ENCODE measurements around the gene SLC16A8. TPM values are rescaled to one million over a fixed set of nuclear protein-coding genes. Genes with fewer than 3 reads are reported as not detected.
"Not testable (repeated sequence)": the region's sequence is repeated elsewhere in the genome, so short reads cannot be mapped to it uniquely, and the experiment has no call there.

Gene SLC16A8, protein sequence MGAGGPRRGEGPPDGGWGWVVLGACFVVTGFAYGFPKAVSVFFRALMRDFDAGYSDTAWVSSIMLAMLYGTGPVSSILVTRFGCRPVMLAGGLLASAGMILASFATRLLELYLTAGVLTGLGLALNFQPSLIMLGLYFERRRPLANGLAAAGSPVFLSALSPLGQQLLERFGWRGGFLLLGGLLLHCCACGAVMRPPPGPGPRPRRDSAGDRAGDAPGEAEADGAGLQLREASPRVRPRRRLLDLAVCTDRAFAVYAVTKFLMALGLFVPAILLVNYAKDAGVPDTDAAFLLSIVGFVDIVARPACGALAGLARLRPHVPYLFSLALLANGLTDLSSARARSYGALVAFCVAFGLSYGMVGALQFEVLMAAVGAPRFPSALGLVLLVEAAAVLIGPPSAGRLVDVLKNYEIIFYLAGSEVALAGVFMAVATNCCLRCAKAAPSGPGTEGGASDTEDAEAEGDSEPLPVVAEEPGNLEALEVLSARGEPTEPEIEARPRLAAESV
- under 1 TPM in 1 of 2 donors, not detected in 1; 0.39 TPM for total RNA-seq

DNA sequence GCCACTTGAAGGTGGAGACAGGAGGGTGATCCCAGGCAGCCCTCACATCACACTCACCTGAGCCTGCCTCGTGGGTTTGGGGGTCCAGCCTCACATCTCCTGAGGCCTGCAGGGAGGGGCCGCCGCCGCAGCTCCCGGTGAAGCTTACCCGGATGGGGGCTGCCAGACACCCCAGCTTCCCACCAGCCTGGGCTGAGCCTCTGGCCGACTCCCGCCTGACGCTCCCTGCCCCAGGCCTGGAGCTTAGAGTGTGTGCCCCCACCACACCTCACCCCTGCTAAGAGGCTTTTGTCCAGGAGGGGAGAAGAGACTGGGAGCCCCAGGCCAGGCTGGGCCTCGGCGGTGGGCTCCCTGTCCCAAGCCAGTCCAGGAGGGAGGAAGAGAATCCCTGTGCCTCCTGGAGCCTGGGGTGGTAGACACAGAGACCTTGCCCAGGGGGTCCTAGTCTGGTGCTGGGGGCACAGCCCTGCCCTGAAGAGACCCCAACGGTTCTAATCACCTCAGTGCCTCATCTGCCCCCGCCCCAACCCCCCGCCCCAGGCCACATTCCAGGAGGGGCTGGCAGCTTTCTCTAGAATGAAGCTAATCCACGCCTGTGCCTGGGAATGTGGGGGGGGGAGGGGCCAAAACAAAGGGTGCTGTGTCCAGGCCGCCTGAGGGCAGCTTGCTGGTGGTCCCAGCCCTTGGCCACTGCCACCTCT lies at the start of gene SLC16A8:
SLC16A8 (minus strand) TSS at position 254 of the 701 bp plus-strand sequence. CDS start 1,311 bp downstream, outside the sequence.
- ATAC-seq: no peak
- Mint-ChIP-seq H3K36me3 (no peaks in the 10 kb centered on the region), H3K9me3 (no peaks in the 10 kb centered on the region), H3K27ac (no peak within 1 kb of the TSS)
- DNase-seq (ENCODE audit: low spot score in 2 of 2): no peak

DNA sequence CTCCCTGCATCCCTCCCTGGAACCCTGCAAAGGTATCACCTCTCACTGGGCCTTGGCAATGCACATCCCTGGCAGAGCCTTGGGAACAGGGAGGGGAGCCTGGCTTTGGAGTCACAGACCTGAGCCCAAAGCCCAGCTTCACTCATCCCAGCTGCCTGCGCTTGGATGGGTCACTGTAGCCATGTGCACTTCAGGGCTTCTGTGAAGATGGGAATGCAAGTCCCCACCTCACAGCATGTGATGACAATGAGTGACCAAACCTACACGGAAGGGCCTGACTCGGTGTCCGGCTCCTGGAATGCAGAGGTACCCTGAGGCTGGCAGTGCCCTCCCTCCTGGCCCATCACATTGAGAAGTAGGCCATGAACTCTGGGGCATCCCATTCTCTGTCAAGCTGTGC lies 49.3 kb upstream of the SLC16A8 start:
- Mint-ChIP-seq H3K9me3 (no peaks in the 10 kb centered on the region), H3K27ac (peak overlapping the region in 1 of 2 donors; percentile 60), H3K36me3 (no peaks in the 10 kb centered on the region)
- DNase-seq (ENCODE audit: low spot score in 2 of 2) (no peak), ATAC-seq (no peak)

DNA sequence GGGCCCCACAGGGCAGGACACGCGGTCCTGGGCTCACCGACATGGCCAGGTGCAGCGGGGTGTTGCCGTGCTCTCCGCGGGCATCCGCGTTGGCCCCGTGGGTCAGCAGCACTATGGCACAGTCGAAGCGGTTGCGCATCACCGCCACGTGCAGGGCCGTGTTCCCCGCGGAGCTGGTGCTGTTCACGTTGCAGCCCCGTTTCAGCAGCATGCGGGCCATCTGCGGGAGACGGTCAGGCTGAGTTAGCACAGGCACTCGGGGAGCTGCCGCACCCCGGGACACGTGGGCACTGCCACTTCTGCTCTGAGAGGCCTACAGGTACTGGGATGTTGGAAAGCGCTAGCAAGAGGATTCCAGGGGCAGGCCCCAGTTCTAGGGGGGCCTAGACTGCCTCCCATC lies 48.8 kb upstream of the SLC16A8 start:
- DNase-seq (ENCODE audit: low spot score in 2 of 2) (no peak), ATAC-seq (no peak)
- H3K36me3 Mint-ChIP-seq: no peaks in the 10 kb centered on the region
- H3K27ac Mint-ChIP-seq: no peak overlapping the region
- no peaks in the 10 kb centered on the region for H3K9me3 Mint-ChIP-seq

DNA sequence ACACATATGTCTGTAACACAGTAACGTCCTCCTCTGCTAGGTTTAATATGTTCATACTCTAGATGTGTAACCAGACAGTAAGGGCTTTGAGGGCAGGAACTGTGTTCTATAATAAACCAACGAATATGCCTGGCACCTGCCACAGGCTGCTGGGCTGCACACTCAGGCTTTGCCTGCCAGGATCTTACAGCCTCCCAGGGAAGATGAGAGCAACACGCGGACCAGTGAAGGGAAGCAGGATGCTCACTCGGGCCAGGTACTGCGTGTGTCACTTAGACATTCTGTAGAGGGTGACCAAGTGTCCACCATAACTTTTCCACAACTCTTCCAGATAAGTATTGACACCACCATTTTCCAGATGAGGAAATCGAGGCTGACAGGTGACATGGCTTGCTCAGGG lies 48.2 kb upstream of the SLC16A8 start:
- H3K27ac Mint-ChIP-seq: no peak overlapping the region
- DNase-seq (ENCODE audit: low spot score in 2 of 2): no peak
- ATAC-seq: no peak
- no peaks in the 10 kb centered on the region for H3K36me3 Mint-ChIP-seq
- H3K9me3 Mint-ChIP-seq: no peaks in the 10 kb centered on the region

DNA sequence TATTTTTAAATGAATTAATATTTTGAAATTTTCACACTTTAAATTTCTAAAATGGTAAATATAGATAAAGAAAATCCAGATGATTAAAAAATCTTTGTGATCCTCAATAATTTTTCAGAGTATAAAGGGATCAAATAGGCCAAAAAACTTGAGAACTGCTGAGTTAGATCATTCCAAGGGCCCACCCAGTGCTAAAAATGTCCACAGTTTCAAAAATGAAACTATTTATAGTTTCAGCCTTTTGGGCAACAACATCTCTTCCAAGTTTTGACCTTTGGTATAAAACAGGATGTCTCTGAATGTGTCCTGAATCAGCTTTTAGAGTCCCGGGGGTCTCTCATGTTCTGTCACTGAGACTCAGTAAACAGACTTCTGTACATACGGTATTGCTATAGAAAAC lies 47.4 kb upstream of the SLC16A8 start:
- Mint-ChIP-seq H3K27ac (no peak overlapping the region), H3K36me3 (no peaks in the 10 kb centered on the region), H3K9me3 (no peaks in the 10 kb centered on the region)
- ATAC-seq (no peak), DNase-seq (ENCODE audit: low spot score in 2 of 2) (no peak)

DNA sequence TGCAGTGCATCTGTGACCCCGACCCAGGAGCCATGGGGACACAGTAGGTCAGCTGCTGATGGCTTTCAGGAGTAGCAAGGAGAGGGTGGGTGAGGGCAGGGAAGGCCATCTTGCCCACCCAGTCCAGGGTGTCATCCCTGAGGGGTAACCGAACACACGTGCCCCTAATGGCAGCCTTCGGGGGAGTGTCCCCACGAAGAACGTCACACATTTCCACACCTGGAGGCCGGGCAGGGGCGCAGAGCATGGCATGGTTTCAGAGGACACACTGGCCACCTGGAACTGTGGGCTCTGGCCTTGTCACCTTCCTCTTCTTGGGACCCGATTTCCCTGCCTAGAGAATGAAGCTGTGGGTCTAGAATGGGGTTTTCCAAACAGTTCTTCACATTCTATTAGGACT lies 45.9 kb upstream of the SLC16A8 start:
- ATAC-seq (no peak), DNase-seq (ENCODE audit: low spot score in 2 of 2) (no peak)
- H3K9me3 Mint-ChIP-seq: no peaks in the 10 kb centered on the region
- H3K27ac Mint-ChIP-seq: no peak overlapping the region
- H3K36me3 Mint-ChIP-seq: no peaks in the 10 kb centered on the region

DNA sequence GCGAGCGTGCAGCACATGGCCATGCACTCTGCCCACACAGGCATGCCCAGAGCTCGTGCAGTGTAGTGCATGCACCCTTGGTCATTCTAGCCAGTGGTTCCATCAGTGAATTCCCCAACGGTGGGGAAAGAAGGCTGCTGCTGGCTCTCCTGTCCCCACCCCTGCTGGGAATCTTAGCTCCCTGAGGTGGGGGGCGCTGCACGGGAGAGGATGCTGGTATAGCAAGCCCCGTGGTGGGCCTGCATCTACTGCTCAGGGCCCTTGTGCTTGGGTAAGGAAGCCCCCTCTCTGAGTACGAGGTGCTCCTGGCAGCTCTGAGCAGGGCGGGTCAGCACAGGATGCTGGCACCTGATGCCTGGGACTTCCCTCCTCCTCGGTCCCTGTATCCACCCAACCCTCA lies 45.0 kb upstream of the SLC16A8 start:
- no peaks in the 10 kb centered on the region for H3K36me3 Mint-ChIP-seq
- DNase-seq (ENCODE audit: low spot score in 2 of 2): no peak
- ATAC-seq: no peak
- H3K27ac Mint-ChIP-seq: no peak overlapping the region
- H3K9me3 Mint-ChIP-seq: no peaks in the 10 kb centered on the region

DNA sequence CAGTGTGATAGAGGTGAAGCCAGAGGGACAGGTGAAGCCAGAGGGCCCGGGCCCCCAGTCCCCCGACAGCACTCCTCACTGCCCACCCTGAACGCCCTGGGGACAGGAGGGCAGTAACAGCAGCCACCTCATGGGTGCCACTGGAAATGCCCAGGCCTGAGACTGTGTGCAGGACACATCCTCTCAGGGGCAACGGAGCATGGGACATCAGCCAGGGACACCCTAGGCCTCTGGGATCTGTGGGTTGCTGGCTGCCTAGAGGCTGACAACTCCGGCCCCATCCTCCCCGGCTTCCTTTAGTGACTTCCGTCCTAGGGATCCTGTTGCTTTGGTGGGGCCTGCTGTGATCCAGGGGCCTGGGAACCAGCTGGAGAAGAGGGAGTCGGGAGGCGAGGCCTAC lies 43.9 kb upstream of the SLC16A8 start:
- DNase-seq (ENCODE audit: low spot score in 2 of 2) (no peak), ATAC-seq (no peak)
- Mint-ChIP-seq H3K27ac (no peak overlapping the region), H3K9me3 (no peaks in the 10 kb centered on the region), H3K36me3 (no peaks in the 10 kb centered on the region)

DNA sequence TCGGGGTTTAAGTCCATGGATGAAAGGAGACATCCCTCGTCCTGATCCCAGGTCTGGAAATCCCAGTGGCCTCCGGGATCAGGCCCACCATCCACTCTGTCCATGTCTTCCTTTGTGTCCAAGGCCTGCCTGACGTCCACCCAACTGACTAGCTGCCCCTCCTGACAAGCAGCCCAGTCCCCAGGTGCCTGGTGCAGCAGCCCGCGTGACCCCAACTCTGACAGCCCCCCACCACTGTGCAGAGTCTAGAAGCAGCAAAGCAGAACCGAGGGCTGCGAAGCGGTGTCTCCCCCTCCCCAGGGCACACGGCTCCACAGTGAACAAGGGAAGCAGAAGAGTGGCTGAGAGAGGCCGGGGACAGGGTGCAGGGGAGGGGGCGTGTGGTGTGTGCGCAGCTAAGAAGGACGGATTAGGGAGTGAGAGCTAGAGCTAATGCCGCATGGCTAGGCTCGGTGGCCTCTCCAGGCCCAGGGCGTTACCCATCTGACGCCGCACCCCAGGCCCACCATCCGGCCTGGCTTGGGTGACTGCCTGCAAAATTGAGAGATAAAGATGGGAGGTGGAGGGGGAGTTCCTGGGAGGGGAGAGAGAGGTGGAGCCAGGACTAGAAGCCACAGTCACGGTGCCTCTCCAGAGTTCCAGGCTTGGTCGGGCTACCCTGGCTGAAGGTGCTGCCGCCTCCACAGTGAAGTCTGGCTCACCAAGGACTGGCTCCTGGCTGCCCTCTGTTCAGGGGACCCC lies 43.1 kb upstream of the SLC16A8 start:
- DNase-seq (ENCODE audit: low spot score in 2 of 2): no peak
- Mint-ChIP-seq H3K36me3 (no peaks in the 10 kb centered on the region), H3K27ac (peak overlapping the region; percentile 67 to 85), H3K9me3 (no peaks in the 10 kb centered on the region)
- ATAC-seq: no peak

DNA sequence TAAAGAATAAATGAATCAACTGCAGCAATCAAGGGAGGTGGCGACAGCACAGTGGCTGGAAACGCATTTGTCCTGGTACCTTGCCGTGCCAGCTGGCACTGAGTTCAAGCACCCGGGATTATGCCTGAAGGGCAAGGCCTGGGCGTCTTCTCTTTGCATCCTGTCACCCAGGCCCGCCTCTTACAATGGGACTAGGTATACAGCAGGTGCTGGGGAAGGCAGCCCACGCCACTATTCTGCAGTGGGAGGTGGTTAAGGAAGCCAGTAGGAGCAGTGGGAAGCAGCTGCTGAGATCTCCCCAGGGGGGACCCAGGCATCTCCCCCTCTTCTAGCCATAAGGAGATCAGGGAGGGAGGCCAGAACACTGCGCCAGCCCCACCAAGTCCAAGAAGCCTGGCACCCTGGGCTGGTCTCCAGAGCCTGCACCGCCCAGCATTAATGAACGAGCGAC lies 41.8 kb upstream of the SLC16A8 start:
- DNase-seq (ENCODE audit: low spot score in 2 of 2): no peak
- H3K36me3 Mint-ChIP-seq: no peaks in the 10 kb centered on the region
- no peaks in the 10 kb centered on the region for H3K9me3 Mint-ChIP-seq

DNA sequence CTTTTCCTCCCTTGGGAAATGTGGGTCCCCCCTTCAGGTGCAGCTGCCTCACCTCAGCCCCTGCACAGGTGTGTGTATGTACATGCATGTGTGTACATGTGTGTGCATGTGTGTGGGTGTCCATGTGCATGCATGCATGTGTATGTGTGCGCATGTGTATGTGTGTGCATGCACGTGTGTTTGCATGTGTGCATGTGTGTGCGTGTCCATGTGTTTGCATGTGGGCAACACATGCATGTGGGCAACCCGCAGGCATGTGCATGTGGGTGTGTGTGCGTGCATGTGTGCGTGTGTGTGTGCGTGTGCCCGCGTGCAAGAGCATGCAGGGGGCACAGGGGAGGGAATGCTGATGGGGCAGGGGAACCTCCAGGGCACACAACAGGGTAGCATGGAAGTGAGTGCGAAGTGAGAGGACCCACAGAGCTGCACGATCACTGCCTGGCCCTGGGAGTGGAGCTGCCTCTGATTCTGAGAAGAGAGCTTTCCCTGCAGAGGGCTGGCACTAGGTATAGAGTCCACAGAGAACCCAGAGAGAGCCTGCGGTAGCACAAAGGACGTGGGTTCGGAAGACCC lies 41.1 kb upstream of the SLC16A8 start:
- ATAC-seq (no peak), DNase-seq (ENCODE audit: low spot score in 2 of 2) (no peak)
- peak overlapping the region; percentile 36 to 50 for H3K27ac Mint-ChIP-seq
- no peaks in the 10 kb centered on the region for H3K9me3 Mint-ChIP-seq
- H3K36me3 Mint-ChIP-seq: no peaks in the 10 kb centered on the region

More for the DNA sequence above, 41.8 kb upstream of the SLC16A8 start:
- no peak overlapping the region for H3K27ac Mint-ChIP-seq
- ATAC-seq: no peak

DNA sequence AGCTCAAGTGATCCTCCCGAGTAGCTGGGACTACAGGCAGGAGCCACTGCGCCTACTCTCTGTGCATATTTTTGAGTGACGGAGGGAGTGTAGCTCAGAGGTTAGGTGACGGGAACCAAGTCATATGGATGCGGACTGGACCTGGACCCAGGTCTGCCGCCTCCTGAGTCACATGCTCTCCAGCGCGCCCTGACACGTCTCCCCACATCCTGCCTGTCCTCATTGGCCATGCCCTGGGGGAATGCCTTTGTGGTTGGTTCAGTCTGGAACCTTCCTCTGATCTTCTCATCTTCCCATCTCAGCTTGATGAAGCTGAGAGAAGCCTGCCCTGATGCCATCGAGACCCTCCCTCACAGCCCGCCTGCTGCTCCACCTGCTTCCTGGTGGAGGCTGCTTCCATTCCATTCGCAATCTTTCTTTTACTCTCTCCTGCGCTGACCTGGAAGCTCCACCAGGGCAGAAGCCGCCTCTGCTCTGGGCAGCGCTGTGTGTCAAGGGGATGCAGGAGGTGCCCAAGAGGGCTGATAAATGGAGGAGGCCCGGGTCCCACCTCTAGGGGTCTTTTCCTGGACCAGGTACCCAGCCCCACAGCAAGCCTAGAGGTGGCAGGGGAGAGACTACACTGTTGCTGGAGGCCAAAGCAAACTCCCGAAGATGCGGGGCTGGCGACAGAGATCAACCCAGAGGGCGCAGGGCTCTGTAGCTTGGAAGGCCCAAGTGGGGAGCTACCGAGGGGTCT lies 40.4 kb upstream of the SLC16A8 start:
- Mint-ChIP-seq H3K9me3 (no peaks in the 10 kb centered on the region), H3K36me3 (no peaks in the 10 kb centered on the region), H3K27ac (peak overlapping the region; percentile 50 to 73)
- DNase-seq (ENCODE audit: low spot score in 2 of 2): no peak
- ATAC-seq: no peak

DNA sequence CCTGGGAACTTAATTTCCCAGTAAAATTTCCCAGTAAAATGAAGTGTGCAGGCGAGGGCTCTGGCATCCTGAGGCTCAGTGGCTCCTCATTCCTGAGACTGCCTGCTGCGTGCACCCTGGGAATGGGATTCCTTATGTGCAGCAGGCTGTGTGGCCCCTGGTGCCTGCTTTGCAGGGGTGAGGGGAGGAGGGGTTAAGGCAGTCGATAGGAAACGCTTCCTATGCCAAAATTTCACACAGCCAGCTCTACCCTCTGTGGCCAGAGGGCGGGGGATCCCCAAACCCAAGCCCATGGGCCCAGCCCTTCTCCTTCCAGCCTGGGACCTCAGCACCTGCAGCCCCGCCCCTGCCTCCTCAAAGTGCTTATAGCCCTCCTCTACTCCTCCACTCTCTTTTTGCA lies 38.6 kb upstream of the SLC16A8 start:
- no peak for DNase-seq (ENCODE audit: low spot score in 2 of 2)
- H3K9me3 Mint-ChIP-seq: no peaks in the 10 kb centered on the region
- H3K36me3 Mint-ChIP-seq: no peaks in the 10 kb centered on the region
- no peak for ATAC-seq
- peak overlapping the region in 1 of 2 donors; percentile 51 for H3K27ac Mint-ChIP-seq

DNA sequence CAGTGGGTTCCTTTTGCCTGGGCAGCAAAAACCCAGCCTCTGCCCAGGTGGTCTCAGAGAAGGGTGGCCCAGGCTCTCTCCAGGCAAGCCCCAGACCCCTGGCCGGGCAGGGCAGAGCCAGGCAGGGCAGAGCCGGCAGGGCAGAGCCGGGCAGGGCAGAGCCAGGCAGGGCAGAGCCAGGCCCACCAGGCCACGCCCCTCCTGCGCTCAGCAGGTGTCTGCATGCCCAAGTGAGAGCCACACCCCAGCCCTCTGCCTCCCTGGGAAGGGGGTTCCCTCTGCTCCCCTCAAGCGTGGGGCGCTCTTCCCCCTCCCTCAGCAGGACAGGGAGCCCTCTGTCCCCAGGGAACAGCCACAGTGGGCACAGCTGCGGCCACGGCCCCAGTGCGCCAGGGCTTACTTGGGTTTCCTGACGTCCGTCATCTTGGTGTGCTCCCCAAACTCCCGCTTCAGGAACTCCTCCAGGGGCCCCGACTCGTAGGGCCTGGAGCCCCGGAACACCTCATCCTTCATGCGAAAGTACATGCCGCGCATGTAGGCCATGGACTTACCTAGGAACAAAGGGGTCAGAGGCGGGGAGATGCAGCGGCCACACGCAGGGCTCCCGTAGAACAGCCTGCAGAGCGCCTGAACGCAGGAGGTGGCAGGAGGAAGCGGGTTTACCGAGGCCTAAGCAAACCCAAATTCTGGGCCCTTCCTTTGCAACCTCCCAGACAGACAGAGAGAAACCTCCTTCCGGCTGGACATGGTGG lies 36.6 kb upstream of the SLC16A8 start:
- ATAC-seq (no peak), DNase-seq (ENCODE audit: low spot score in 2 of 2) (no peak)
- Mint-ChIP-seq H3K9me3 (no peaks in the 10 kb centered on the region), H3K36me3 (no peaks in the 10 kb centered on the region), H3K27ac (no peak overlapping the region)

DNA sequence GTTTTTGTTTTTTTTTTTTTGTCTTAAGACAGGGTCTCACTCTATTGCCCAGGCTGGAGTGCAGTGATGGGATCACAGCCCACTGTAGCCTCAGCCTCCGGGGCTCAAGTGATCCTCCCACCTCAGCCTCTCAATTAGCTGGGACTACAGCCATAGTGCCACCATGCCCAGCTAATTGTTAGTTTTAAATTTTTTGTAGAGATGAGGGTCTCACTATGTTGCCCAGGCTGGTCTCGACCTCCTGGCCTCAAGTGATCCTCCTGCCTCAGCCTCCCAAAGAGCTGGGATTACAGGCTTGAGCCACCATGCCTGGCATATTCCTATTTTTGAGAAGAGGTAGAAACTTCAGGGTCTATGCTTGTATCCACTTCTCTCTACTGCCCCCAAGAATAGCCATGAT lies 34.8 kb upstream of the SLC16A8 start:
- not testable (repeated sequence) for DNase-seq (ENCODE audit: low spot score in 2 of 2); H3K36me3 Mint-ChIP-seq; ATAC-seq; H3K27ac Mint-ChIP-seq; H3K9me3 Mint-ChIP-seq

All from activated naive CD4-positive, alpha-beta T cell treated with anti-CD3 and anti-CD28 coated beads, Interleukin-2, amount 50 U/mL, for 72 hours (primary cell).